GM23338 (cell line): ENCODE data around the gene SEZ6L.

ENCODE experiments used
- CREB1 ChIP-seq: fragments of 250-450 bp; sonication (Bioruptor Pico); IDR thresholded peaks from 2 replicates; pipeline ENCODE4 v1.5.0; 2020; ENCODE audit warnings: low read depth, mild to moderate bottlenecking, moderate library complexity
- EZH2 ChIP-seq: fragments of 200-600 bp; sonication (generic); IDR thresholded peaks from one replicate; pipeline ENCODE4 v1.8.0; 2017; ENCODE audit warnings: antibody characterized with exemption, mild to moderate bottlenecking, low read depth; ENCODE audit not compliant: unreplicated experiment
- EZH2phosphoT487 ChIP-seq: fragments of 200-600 bp; sonication (generic); IDR thresholded peaks from one replicate; pipeline ENCODE4 v1.8.1; 2018; ENCODE audit warnings: antibody characterized with exemption; ENCODE audit not compliant: unreplicated experiment
- JUNB ChIP-seq: IDR thresholded peaks from one replicate; pipeline ENCODE4 v1.6.1; 2016; ENCODE audit warnings: antibody characterized with exemption; ENCODE audit not compliant: unreplicated experiment
- NANOG ChIP-seq: IDR thresholded peaks from 2 replicates; pipeline ENCODE4 v1.6.1; 2016; ENCODE audit warnings: antibody characterized with exemption, borderline replicate concordance
- POLR2AphosphoS5 ChIP-seq: IDR thresholded peaks from 2 replicates; pipeline ENCODE4 v1.6.1; 2016; ENCODE audit warnings: antibody characterized with exemption, low read depth
- STAT1 ChIP-seq: IDR thresholded peaks from one replicate; pipeline ENCODE4 v1.6.1; 2016; ENCODE audit warnings: antibody characterized with exemption; ENCODE audit not compliant: unreplicated experiment
- TF ChIP-seq, protein P1 (sequence below), 2 experiments: fragments of 200-600 bp in 1 of 2; sonication (generic) in 1 of 2; conservative IDR thresholded peaks; 2 replicates each; pipeline versions ENCODE4 v1.5.1 to v1.6.1; 2016 to 2017; ENCODE audit warnings: antibody characterized with exemption in 2 of 2, low read depth in 2 of 2, mild to moderate bottlenecking in 2 of 2, moderate library complexity in 1 of 2
- TF ChIP-seq, protein P2 (sequence below): IDR thresholded peaks from one replicate; pipeline ENCODE4 v1.6.1; 2018; ENCODE audit warnings: antibody characterized with exemption; ENCODE audit not compliant: unreplicated experiment
- TF ChIP-seq, protein P3 (sequence below): IDR thresholded peaks from 2 replicates; pipeline ENCODE4 v1.6.1; 2016; ENCODE audit warnings: antibody characterized with exemption

DNA sequence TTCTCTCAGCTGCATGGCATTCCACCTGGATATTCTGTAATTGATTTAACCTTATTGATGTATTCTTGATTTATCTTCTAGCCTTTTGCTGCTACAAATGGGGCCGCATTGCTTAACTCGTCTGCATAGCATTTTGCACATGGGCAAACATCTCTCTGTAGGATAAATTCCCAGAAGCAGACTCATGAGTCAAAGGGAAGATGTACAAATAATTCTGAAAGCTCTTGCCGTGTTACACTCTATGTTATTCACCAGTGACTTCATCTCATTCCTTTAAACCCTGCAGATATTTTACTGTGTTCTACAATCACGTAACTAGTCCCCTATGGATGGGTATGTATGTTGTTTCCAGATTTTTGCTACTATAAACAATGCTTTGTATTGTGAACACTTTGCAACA lies 112.7 kb downstream of the SEZ6L start:
- TF ChIP-seq, protein P1, sequence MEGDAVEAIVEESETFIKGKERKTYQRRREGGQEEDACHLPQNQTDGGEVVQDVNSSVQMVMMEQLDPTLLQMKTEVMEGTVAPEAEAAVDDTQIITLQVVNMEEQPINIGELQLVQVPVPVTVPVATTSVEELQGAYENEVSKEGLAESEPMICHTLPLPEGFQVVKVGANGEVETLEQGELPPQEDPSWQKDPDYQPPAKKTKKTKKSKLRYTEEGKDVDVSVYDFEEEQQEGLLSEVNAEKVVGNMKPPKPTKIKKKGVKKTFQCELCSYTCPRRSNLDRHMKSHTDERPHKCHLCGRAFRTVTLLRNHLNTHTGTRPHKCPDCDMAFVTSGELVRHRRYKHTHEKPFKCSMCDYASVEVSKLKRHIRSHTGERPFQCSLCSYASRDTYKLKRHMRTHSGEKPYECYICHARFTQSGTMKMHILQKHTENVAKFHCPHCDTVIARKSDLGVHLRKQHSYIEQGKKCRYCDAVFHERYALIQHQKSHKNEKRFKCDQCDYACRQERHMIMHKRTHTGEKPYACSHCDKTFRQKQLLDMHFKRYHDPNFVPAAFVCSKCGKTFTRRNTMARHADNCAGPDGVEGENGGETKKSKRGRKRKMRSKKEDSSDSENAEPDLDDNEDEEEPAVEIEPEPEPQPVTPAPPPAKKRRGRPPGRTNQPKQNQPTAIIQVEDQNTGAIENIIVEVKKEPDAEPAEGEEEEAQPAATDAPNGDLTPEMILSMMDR (conservative IDR thresholded peaks at IDR 0.05; ENCODE audit: low read depth in 2 of 2), result no peak
- TF ChIP-seq, protein P2, sequence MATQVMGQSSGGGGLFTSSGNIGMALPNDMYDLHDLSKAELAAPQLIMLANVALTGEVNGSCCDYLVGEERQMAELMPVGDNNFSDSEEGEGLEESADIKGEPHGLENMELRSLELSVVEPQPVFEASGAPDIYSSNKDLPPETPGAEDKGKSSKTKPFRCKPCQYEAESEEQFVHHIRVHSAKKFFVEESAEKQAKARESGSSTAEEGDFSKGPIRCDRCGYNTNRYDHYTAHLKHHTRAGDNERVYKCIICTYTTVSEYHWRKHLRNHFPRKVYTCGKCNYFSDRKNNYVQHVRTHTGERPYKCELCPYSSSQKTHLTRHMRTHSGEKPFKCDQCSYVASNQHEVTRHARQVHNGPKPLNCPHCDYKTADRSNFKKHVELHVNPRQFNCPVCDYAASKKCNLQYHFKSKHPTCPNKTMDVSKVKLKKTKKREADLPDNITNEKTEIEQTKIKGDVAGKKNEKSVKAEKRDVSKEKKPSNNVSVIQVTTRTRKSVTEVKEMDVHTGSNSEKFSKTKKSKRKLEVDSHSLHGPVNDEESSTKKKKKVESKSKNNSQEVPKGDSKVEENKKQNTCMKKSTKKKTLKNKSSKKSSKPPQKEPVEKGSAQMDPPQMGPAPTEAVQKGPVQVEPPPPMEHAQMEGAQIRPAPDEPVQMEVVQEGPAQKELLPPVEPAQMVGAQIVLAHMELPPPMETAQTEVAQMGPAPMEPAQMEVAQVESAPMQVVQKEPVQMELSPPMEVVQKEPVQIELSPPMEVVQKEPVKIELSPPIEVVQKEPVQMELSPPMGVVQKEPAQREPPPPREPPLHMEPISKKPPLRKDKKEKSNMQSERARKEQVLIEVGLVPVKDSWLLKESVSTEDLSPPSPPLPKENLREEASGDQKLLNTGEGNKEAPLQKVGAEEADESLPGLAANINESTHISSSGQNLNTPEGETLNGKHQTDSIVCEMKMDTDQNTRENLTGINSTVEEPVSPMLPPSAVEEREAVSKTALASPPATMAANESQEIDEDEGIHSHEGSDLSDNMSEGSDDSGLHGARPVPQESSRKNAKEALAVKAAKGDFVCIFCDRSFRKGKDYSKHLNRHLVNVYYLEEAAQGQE, result no peak
- TF ChIP-seq STAT1 (no peak), POLR2AphosphoS5 (no peak), EZH2phosphoT487 (no peak), JUNB (no peak), NANOG (no peak), EZH2 (no peak), CREB1 (no peak)
- TF ChIP-seq, protein P3, sequence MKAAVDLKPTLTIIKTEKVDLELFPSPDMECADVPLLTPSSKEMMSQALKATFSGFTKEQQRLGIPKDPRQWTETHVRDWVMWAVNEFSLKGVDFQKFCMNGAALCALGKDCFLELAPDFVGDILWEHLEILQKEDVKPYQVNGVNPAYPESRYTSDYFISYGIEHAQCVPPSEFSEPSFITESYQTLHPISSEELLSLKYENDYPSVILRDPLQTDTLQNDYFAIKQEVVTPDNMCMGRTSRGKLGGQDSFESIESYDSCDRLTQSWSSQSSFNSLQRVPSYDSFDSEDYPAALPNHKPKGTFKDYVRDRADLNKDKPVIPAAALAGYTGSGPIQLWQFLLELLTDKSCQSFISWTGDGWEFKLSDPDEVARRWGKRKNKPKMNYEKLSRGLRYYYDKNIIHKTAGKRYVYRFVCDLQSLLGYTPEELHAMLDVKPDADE, result no peak
